ENCODE results near the gene CSRNP3.

- TF ChIP-seq POLR2A (IDR thresholded peaks at IDR 0.05) = no peak
- TF ChIP-seq, protein P1, sequence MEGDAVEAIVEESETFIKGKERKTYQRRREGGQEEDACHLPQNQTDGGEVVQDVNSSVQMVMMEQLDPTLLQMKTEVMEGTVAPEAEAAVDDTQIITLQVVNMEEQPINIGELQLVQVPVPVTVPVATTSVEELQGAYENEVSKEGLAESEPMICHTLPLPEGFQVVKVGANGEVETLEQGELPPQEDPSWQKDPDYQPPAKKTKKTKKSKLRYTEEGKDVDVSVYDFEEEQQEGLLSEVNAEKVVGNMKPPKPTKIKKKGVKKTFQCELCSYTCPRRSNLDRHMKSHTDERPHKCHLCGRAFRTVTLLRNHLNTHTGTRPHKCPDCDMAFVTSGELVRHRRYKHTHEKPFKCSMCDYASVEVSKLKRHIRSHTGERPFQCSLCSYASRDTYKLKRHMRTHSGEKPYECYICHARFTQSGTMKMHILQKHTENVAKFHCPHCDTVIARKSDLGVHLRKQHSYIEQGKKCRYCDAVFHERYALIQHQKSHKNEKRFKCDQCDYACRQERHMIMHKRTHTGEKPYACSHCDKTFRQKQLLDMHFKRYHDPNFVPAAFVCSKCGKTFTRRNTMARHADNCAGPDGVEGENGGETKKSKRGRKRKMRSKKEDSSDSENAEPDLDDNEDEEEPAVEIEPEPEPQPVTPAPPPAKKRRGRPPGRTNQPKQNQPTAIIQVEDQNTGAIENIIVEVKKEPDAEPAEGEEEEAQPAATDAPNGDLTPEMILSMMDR (IDR thresholded peaks at IDR 0.05) = no peak
- TF ChIP-seq EP300 (IDR thresholded peaks at IDR 0.05) = no peak
Observed at GRCh38 chr2:165686800-165687199, 217.3 kb downstream of the CSRNP3 start.

Data from ovary (tissue), 3 donors.